ENCODE results near the gene MARVELD1. TPM values are rescaled to one million over a fixed set of nuclear protein-coding genes. Genes with fewer than 3 reads are reported as not detected.

The MARVELD1 gene
- total RNA-seq, 1 donor from 2014 or later = 75.4 TPM

GRCh38 chr10:97673736-97674525, 39.6 kb upstream of the MARVELD1 start:
- H3K4me3 Mint-ChIP-seq = no peak overlapping the region
- H3K27ac Mint-ChIP-seq = peak overlapping the region; percentile 6
- H3K36me3 Mint-ChIP-seq = peaks cover 9% of the 10 kb centered on the region
- no peaks in the 10 kb centered on the region for H3K27me3 Mint-ChIP-seq (ENCODE audit: low read depth)
- no peak for TF ChIP-seq CTCF (IDR thresholded peaks at IDR 0.05; ENCODE audit: unreplicated experiment)
- H3K9me3 Mint-ChIP-seq = no peaks in the 10 kb centered on the region
- H3K4me1 Mint-ChIP-seq = no peaks in the 10 kb centered on the region
- no peak for DNase-seq (ENCODE audit: low spot score in 2 of 2, unreplicated experiment in 2 of 2)

GRCh38 chr10:97675222-97675621, 38.3 kb upstream of the MARVELD1 start:
- Mint-ChIP-seq H3K9me3 (no peaks in the 10 kb centered on the region), H3K4me3 (no peak overlapping the region), H3K4me1 (no peaks in the 10 kb centered on the region), H3K27me3 (ENCODE audit: low read depth) (no peaks in the 10 kb centered on the region), H3K36me3 (peaks cover 9% of the 10 kb centered on the region), H3K27ac (no peak overlapping the region)
- no peak for TF ChIP-seq CTCF (IDR thresholded peaks at IDR 0.05; ENCODE audit: unreplicated experiment)
- DNase-seq (ENCODE audit: low spot score in 2 of 2, unreplicated experiment in 2 of 2) = no peak

GRCh38 chr10:97676770-97677581, 36.6 kb upstream of the MARVELD1 start:
- Mint-ChIP-seq H3K4me1 (no peaks in the 10 kb centered on the region), H3K9me3 (no peaks in the 10 kb centered on the region), H3K36me3 (peaks cover 7% of the 10 kb centered on the region), H3K27me3 (ENCODE audit: low read depth) (no peaks in the 10 kb centered on the region), H3K27ac (no peak overlapping the region), H3K4me3 (no peak overlapping the region)
- peak in 1 of 2 experiments; percentile 60 for DNase-seq (ENCODE audit: low spot score in 2 of 2, unreplicated experiment in 2 of 2)
- TF ChIP-seq CTCF (IDR thresholded peaks at IDR 0.05; ENCODE audit: unreplicated experiment) = peak; percentile 93

GRCh38 chr10:97679594-97679993, 33.9 kb upstream of the MARVELD1 start:
- Mint-ChIP-seq H3K9me3 (no peaks in the 10 kb centered on the region), H3K4me1 (peaks cover 17% of the 10 kb centered on the region), H3K27ac (no peak overlapping the region), H3K4me3 (no peak overlapping the region), H3K27me3 (ENCODE audit: low read depth) (no peaks in the 10 kb centered on the region), H3K36me3 (peaks cover 4% of the 10 kb centered on the region)
- DNase-seq (ENCODE audit: low spot score in 2 of 2, unreplicated experiment in 2 of 2) = no peak
- no peak for TF ChIP-seq CTCF (IDR thresholded peaks at IDR 0.05; ENCODE audit: unreplicated experiment)

- no peak overlapping the region for H3K4me3 Mint-ChIP-seq
- H3K36me3 Mint-ChIP-seq = no peaks in the 10 kb centered on the region
- no peak for TF ChIP-seq CTCF (IDR thresholded peaks at IDR 0.05; ENCODE audit: unreplicated experiment)
- no peak overlapping the region for H3K27ac Mint-ChIP-seq
- DNase-seq (ENCODE audit: low spot score in 2 of 2, unreplicated experiment in 2 of 2) = no peak
- no peaks in the 10 kb centered on the region for H3K9me3 Mint-ChIP-seq
- peaks cover 31% of the 10 kb centered on the region for H3K4me1 Mint-ChIP-seq
- H3K27me3 Mint-ChIP-seq (ENCODE audit: low read depth) = no peaks in the 10 kb centered on the region
These were observed 31.5 kb upstream of the MARVELD1 start for GRCh38 chr10:97682042-97682441.
